GM12892 (cell line): Measurements from ENCODE around the gene NUBPL.

Source experiments
- POLR2A ChIP-seq: IDR thresholded peaks from 2 replicates; pipeline ENCODE4 v1.6.1; 2011; ENCODE audit warnings: low read depth, low read length, control low read depth
- POLR2AphosphoS5 ChIP-seq: IDR thresholded peaks from 2 replicates; pipeline ENCODE4 v1.6.1; 2011; ENCODE audit warnings: low read depth, low read length, control low read depth
- TAF1 ChIP-seq: IDR thresholded peaks from 2 replicates; pipeline ENCODE4 v1.6.1; 2011; ENCODE audit warnings: low read depth, mild to moderate bottlenecking, control low read depth, low read length, borderline replicate concordance

GRCh38 chr14:31550589-31550988 lies 10.6 kb upstream of the NUBPL start:
- TF ChIP-seq TAF1 (no peak), POLR2AphosphoS5 (no peak), POLR2A (no peak)
